Measurements from ENCODE around the gene STX2.

DNA sequence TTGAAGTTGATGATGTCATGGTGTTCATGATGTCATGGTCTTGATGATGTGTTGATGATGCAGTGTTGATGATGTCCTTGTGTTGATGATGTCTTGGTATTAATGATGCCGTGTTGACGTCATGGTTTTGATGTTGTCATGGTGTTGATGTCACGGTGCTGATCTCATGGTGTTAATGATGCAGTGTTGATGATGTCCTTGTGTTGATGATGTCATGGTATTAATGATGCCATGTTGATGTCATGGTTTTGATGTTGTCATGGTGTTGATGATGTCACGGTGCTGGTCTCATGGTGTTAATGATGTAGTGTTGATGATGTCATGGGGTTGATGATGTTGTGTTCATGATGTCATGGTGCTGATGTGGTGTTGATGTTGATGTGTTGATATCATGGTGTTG is 75.0 kb downstream of the STX2 start:
- no peak for TF ChIP-seq POLR2AphosphoS5 (IDR thresholded peaks at IDR 0.05)
- TF ChIP-seq, protein P1, sequence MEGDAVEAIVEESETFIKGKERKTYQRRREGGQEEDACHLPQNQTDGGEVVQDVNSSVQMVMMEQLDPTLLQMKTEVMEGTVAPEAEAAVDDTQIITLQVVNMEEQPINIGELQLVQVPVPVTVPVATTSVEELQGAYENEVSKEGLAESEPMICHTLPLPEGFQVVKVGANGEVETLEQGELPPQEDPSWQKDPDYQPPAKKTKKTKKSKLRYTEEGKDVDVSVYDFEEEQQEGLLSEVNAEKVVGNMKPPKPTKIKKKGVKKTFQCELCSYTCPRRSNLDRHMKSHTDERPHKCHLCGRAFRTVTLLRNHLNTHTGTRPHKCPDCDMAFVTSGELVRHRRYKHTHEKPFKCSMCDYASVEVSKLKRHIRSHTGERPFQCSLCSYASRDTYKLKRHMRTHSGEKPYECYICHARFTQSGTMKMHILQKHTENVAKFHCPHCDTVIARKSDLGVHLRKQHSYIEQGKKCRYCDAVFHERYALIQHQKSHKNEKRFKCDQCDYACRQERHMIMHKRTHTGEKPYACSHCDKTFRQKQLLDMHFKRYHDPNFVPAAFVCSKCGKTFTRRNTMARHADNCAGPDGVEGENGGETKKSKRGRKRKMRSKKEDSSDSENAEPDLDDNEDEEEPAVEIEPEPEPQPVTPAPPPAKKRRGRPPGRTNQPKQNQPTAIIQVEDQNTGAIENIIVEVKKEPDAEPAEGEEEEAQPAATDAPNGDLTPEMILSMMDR (IDR thresholded peaks at IDR 0.05; ENCODE audit: poor library complexity, severe bottlenecking) = no peak
- no peak for TF ChIP-seq EZH2 (IDR thresholded peaks at IDR 0.05; ENCODE audit: borderline replicate concordance, insufficient read depth, low read length, poor library complexity, severe bottlenecking)
- no peak for TF ChIP-seq RAD21 (conservative IDR thresholded peaks at IDR 0.05)
- TF ChIP-seq EP300 (conservative IDR thresholded peaks at IDR 0.05; ENCODE audit: poor library complexity, severe bottlenecking) = no peak
- TF ChIP-seq, protein P2, sequence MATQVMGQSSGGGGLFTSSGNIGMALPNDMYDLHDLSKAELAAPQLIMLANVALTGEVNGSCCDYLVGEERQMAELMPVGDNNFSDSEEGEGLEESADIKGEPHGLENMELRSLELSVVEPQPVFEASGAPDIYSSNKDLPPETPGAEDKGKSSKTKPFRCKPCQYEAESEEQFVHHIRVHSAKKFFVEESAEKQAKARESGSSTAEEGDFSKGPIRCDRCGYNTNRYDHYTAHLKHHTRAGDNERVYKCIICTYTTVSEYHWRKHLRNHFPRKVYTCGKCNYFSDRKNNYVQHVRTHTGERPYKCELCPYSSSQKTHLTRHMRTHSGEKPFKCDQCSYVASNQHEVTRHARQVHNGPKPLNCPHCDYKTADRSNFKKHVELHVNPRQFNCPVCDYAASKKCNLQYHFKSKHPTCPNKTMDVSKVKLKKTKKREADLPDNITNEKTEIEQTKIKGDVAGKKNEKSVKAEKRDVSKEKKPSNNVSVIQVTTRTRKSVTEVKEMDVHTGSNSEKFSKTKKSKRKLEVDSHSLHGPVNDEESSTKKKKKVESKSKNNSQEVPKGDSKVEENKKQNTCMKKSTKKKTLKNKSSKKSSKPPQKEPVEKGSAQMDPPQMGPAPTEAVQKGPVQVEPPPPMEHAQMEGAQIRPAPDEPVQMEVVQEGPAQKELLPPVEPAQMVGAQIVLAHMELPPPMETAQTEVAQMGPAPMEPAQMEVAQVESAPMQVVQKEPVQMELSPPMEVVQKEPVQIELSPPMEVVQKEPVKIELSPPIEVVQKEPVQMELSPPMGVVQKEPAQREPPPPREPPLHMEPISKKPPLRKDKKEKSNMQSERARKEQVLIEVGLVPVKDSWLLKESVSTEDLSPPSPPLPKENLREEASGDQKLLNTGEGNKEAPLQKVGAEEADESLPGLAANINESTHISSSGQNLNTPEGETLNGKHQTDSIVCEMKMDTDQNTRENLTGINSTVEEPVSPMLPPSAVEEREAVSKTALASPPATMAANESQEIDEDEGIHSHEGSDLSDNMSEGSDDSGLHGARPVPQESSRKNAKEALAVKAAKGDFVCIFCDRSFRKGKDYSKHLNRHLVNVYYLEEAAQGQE (IDR thresholded peaks at IDR 0.05; ENCODE audit: borderline replicate concordance) = no peak
- no peak for TF ChIP-seq SMC3 (conservative IDR thresholded peaks at IDR 0.05; ENCODE audit: poor library complexity)
- TF ChIP-seq TAF1 (IDR thresholded peaks at IDR 0.05; ENCODE audit: low read depth) = no peak
